CD4-positive, CD25-positive, alpha-beta regulatory T cell (primary cell): ENCODE data around the gene THEM5. TPM values are rescaled to one million over a fixed set of nuclear protein-coding genes. Genes with fewer than 3 reads are reported as not detected.
A peak's percentile ranks its signal among the peaks of the same experiment; 100 is the strongest.

ENCODE experiments used
- ATAC-seq, 2 donors: fragments of 150-1000 bp; cut with Tn5 transposase; one replicate each; pipeline ENCODE4 v1.10.0; 2021; ENCODE audit warnings: low read depth in 2 of 2, moderate number of reproducible peaks in 2 of 2, moderate library complexity in 1 of 2
- DNase-seq, 3 donors: peaks; one replicate each; pipeline versions ENCODE4 v3.0.0 to v3.0.0-alpha.2; 2012 to 2022; ENCODE audit warnings: mixed read lengths in 1 of 3
- H3K27ac ChIP-seq: one replicate; pipeline ENCODE4 v1.7.0; 2013; ENCODE audit warnings: mild to moderate bottlenecking, low read length; ENCODE audit not compliant: insufficient read depth, poor library complexity, severe bottlenecking
- H3K27me3 ChIP-seq: one replicate; pipeline ENCODE4 v1.7.0; 2013; ENCODE audit warnings: low read length; ENCODE audit not compliant: control insufficient read depth, insufficient read depth
- H3K36me3 ChIP-seq: one replicate; pipeline ENCODE4 v1.7.0; 2013; ENCODE audit warnings: mild to moderate bottlenecking, low read length, moderate library complexity; ENCODE audit not compliant: control insufficient read depth, insufficient read depth
- H3K4me1 ChIP-seq: 2 replicates; pipeline ENCODE4 v1.7.0; 2013; ENCODE audit warnings: mild to moderate bottlenecking, low read length; ENCODE audit not compliant: insufficient read depth, control insufficient read depth, poor library complexity, severe bottlenecking
- H3K4me3 ChIP-seq: one replicate; pipeline ENCODE4 v1.7.0; 2013; ENCODE audit warnings: low read depth, mild to moderate bottlenecking, low read length, moderate library complexity
- H3K9me3 ChIP-seq, 2 experiments: 1 replicate in 1 of 2; 2 replicates in 1 of 2; pipeline ENCODE4 v1.7.0; 2013; ENCODE audit warnings: low read length in 2 of 2, mild to moderate bottlenecking in 1 of 2, moderate library complexity in 1 of 2; ENCODE audit not compliant: control insufficient read depth in 2 of 2
- H3K27ac Mint-ChIP-seq, 3 donors: one replicate each; pipeline ENCODE4 v1.8.0; 2020 to 2022; ENCODE audit warnings: mild to moderate bottlenecking in 3 of 3, mixed read lengths in 3 of 3, moderate library complexity in 2 of 3
- H3K27me3 Mint-ChIP-seq: one replicate; pipeline ENCODE4 v1.8.0; 2022; ENCODE audit warnings: mild to moderate bottlenecking, mixed read lengths
- H3K36me3 Mint-ChIP-seq: one replicate; pipeline ENCODE4 v1.8.0; 2020; ENCODE audit warnings: mixed read lengths
- H3K4me1 Mint-ChIP-seq, 4 donors: one replicate each; pipeline ENCODE4 v1.8.0; 2020 to 2022; ENCODE audit warnings: mixed read lengths in 4 of 4, mild to moderate bottlenecking in 1 of 4
- H3K4me3 Mint-ChIP-seq, 4 donors: one replicate each; pipeline ENCODE4 v1.8.0; 2020 to 2022; ENCODE audit warnings: mild to moderate bottlenecking in 4 of 4, mixed read lengths in 4 of 4, moderate library complexity in 3 of 4
- H3K9me3 Mint-ChIP-seq, 7 donors: one replicate each; pipeline ENCODE4 v1.8.0; 2020 to 2022; ENCODE audit warnings: mixed read lengths in 7 of 7, mild to moderate bottlenecking in 3 of 7, moderate library complexity in 2 of 7
- polyA plus RNA-seq, 4 donors: library from polyadenylated mRNA; unstranded; fragments of 300-500 nt; fragmentation: Illumina TruSeq; gene quantifications; one replicate each; pipeline ENCODE4 v1.2.3, GENCODE V29; 2021
- total RNA-seq: library from RNA; stranded (reverse); gene quantifications from one replicate; pipeline ENCODE4 v1.2.3, GENCODE V29; 2022

THEM5 gene
- total and polyA plus RNA-seq, 5 donors from 2014 or later = 0.25 TPM; not detected in 4

DNA sequence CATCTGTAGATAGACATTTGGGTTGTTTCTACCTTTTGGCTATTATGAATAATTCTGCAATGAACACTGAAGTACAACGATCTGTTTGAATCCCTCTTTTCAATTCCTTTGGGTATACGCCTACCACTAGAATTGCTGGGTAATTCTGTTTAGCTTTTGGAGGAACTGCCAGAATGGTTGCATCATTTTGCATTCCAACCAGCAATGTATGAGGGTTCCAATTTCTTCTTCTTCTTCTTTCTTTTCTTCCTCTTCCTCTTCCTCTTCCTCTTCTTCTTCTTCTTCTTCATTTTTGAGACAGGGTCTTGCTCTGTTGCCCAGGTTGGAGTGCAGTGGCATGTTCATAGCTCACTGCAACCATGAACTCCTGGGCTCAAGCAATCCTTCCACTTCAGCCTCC, 13.8 kb upstream of the THEM5 start:
- ATAC-seq = no peak
- H3K9me3 ChIP-seq = no peaks in the 10 kb centered on the region
- no peaks in the 10 kb centered on the region for H3K27me3 ChIP-seq
- no peak overlapping the region for H3K27ac ChIP-seq
- Mint-ChIP-seq H3K27ac (peak overlapping the region in 1 of 3 donors; percentile 11), H3K27me3 (no peaks in the 10 kb centered on the region), H3K36me3 (peaks cover 3% of the 10 kb centered on the region), H3K4me1 (peaks cover 4 to 15% (median 8%) of the 10 kb centered on the region in 4 donors), H3K9me3 (no peaks in the 10 kb centered on the region), H3K4me3 (no peak overlapping the region)
- DNase-seq = no peak
- no peaks in the 10 kb centered on the region for H3K4me1 ChIP-seq
- no peaks in the 10 kb centered on the region for H3K36me3 ChIP-seq
- H3K4me3 ChIP-seq = no peak overlapping the region

DNA sequence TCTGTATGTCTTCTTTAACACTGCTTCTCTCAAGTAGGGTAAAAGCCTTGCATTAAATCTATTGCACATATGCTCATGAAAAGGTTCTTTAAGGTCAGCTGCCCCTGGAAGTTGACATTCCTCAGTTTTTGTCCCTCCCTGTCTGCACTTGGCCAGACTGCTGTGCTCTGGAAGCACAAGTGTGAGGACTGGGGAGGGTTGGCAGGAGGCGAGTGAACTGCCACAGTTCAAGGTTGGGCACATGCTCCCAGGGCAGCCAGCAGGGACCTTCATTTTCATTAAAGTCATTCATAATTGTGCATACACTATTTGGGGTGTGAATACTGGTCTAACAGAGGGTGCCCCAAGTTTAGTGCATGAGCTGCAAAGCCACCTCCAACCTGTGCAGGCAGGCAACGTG, 10.9 kb upstream of the THEM5 start:
- no peak for DNase-seq
- Histone ChIP-seq H3K9me3 (no peaks in the 10 kb centered on the region), H3K4me1 (no peaks in the 10 kb centered on the region), H3K36me3 (no peaks in the 10 kb centered on the region), H3K27ac (no peak overlapping the region), H3K4me3 (no peak overlapping the region), H3K27me3 (no peaks in the 10 kb centered on the region)
- Mint-ChIP-seq H3K27ac (no peak overlapping the region), H3K27me3 (no peaks in the 10 kb centered on the region), H3K36me3 (no peaks in the 10 kb centered on the region), H3K9me3 (no peaks in the 10 kb centered on the region), H3K4me1 (peaks cover 0 to 11% (median 4%) of the 10 kb centered on the region in 4 donors), H3K4me3 (no peak overlapping the region)
- ATAC-seq = no peak

DNA sequence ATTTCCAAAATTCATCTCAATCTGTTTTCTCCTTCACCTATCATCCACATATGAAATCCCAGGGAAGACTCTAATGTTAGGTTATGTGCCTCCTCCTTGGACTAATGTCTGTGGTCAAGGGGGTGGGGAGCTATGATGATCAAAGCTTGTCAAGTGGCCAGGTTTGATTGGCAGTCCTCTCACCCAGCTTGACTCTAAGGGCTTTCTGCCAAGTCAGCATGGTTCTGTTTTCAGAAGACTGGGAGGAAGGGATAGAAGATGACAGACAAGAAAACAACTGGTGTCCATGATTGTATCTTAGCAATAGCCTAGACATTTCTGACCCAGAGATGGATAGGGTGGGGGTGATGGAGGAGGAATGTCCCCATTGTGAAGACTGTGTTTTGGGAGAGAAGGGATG, 9.1 kb upstream of the THEM5 start:
- DNase-seq (no peak), ATAC-seq (no peak)
- Mint-ChIP-seq H3K4me1 (peaks cover 0 to 3% (median under 1%) of the 10 kb centered on the region in 4 donors), H3K27me3 (no peaks in the 10 kb centered on the region), H3K36me3 (no peaks in the 10 kb centered on the region), H3K4me3 (no peak overlapping the region), H3K9me3 (no peaks in the 10 kb centered on the region), H3K27ac (no peak overlapping the region)
- H3K27ac ChIP-seq = no peak overlapping the region
- no peaks in the 10 kb centered on the region for H3K9me3 ChIP-seq
- no peaks in the 10 kb centered on the region for H3K36me3 ChIP-seq
- H3K4me1 ChIP-seq = no peaks in the 10 kb centered on the region
- H3K27me3 ChIP-seq = no peaks in the 10 kb centered on the region
- H3K4me3 ChIP-seq = no peak overlapping the region

DNA sequence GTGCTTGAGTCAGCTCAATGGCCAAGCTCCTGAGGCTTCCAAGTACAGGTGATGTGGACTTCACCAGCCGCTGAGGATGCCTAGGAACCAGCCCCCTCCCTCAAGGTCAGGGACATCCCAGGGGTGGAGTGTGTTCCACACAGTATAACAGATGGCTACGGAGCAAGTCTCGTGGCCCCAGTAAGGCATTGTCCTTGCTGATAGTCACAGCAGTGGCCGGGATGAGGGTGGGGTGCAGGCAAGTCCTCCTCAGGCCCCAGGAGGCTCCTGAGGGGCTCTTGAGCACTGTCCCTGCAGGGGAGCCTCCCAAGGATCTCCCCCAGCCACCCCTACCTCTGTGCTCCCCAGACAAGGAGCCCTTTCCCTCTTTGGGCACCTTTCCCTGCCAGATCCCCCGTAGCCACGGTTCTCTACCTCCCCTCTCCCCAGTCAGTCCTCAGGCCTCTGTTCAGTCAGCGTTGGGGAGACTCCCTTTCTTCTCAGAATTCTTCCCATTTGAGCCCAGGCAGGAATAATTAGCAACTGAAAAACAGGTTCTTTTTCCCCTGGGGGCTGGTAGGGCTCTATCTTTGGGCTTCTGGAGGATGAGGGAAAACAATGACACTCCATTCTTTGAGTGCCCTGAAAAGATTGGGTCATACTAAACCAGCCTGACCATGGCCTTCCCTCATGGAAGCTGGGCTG, 7.1 kb upstream of the THEM5 start:
- H3K9me3 ChIP-seq = no peaks in the 10 kb centered on the region
- Mint-ChIP-seq H3K27me3 (no peaks in the 10 kb centered on the region), H3K27ac (no peak overlapping the region), H3K36me3 (no peaks in the 10 kb centered on the region), H3K9me3 (no peaks in the 10 kb centered on the region), H3K4me1 (peaks cover 0 to 3% (median 0%) of the 10 kb centered on the region in 4 donors), H3K4me3 (no peak overlapping the region)
- no peak overlapping the region for H3K4me3 ChIP-seq
- no peaks in the 10 kb centered on the region for H3K36me3 ChIP-seq
- H3K4me1 ChIP-seq = no peaks in the 10 kb centered on the region
- ATAC-seq = no peak
- H3K27ac ChIP-seq = no peak overlapping the region
- no peak for DNase-seq
- no peaks in the 10 kb centered on the region for H3K27me3 ChIP-seq

DNA sequence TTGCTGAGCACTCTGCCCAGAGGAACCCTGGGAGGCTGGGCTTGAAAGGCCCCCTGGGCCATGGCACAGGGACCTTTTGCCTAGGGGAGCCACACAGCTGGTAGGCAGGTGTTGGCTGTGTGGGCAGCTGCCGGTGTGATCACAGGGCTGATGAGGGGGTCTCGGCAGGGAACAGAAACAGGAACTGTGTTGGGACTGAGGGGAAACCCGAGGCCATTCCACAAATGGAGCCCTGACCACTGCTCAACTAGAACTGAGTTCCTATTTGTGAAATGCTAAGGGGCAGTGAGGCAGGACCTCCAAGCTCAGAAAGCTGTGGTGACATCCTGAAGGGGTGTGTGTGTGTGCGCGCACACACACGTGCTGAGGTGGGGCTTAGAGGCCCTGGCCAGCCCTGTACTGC, 6.4 kb upstream of the THEM5 start:
- Mint-ChIP-seq H3K36me3 (no peaks in the 10 kb centered on the region), H3K4me3 (no peak overlapping the region), H3K27ac (no peak overlapping the region), H3K27me3 (no peaks in the 10 kb centered on the region), H3K9me3 (no peaks in the 10 kb centered on the region), H3K4me1 (peaks cover 0 to 1% (median 0%) of the 10 kb centered on the region in 4 donors)
- no peaks in the 10 kb centered on the region for H3K36me3 ChIP-seq
- H3K27me3 ChIP-seq = no peaks in the 10 kb centered on the region
- DNase-seq (no peak), ATAC-seq (no peak)
- no peak overlapping the region for H3K4me3 ChIP-seq
- no peak overlapping the region for H3K27ac ChIP-seq
- H3K9me3 ChIP-seq = no peaks in the 10 kb centered on the region
- H3K4me1 ChIP-seq = no peaks in the 10 kb centered on the region

DNA sequence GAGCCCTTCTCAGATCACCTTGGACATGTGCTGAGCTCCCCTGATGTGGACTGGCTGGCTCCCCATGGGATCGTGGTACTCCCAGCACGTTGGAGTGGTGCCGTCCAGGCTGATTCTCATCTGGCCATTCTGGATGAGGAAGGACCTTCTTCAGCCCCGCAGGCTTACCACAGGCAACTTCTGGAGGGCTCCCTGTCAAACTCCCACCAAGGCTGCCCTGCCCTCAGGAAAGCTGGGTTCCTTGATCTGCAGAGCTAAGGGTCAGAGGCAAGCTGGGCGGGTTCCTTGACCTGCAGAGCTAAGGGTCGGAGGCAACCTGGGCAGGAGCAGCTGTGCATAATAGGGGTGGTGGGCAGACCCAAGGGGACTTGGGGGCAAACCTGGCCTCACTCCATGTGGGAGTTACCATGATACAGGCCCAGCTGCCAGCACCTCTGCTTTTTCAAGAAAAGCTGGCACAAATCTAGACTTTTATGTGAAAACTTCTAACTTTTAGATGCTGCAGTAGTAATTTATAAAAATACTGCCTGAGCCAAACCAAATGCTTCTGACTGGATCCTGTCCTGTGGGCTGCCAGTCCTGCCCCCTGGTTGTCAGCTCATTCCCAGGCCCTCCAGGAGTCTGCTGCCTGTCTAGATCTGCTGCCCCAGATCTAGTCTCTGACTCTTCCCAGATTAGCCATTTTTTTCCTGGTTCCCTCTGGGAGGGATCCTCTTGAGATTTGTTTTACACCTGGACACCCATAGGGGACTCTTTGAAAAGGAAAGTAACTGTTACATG, 5.6 kb upstream of the THEM5 start:
- no peaks in the 10 kb centered on the region for H3K36me3 Mint-ChIP-seq
- peaks cover 0 to 1% (median 0%) of the 10 kb centered on the region in 4 donors for H3K4me1 Mint-ChIP-seq
- ATAC-seq = no peak
- Histone ChIP-seq H3K9me3 (no peaks in the 10 kb centered on the region), H3K27me3 (no peaks in the 10 kb centered on the region), H3K4me1 (no peaks in the 10 kb centered on the region), H3K4me3 (no peak overlapping the region), H3K36me3 (no peaks in the 10 kb centered on the region), H3K27ac (no peak overlapping the region)
- H3K4me3 Mint-ChIP-seq = no peak overlapping the region
- no peak overlapping the region for H3K27ac Mint-ChIP-seq
- H3K27me3 Mint-ChIP-seq = no peaks in the 10 kb centered on the region
- H3K9me3 Mint-ChIP-seq = no peaks in the 10 kb centered on the region
- no peak for DNase-seq

DNA sequence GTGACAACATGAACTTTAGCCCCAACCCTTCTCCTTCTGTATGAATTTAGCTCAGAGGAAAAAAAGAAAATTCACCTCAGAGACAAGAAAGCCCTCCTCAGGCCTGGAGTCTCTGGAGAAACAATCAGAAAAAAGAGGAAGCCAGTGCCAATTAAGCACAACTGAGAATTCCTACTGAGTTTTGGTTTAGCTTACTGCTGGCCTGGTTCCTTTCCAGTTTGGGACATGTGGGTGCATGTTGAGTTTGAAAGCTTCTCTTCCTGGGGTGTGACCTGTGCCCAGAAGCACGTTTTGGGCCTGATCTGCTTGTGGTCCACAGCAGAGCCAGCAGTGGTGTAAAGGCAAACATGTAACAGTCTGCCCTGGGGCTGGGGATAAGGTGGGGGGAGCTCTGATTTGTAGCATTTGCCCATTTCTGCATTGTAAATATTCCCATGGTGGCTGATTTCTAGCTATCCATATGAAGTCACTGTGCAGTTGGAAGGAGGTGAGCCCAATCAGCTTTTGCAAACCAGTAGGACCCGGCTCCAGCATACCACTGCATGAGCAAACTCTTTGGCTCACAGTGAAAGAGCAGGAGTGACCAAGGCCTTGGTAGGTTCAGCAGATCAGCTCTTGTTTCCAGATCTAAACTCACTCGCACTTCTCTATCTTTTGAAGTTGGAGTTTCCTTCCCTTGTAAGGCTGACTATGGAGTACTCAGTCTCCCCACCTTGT, 4.7 kb upstream of the THEM5 start:
- Mint-ChIP-seq H3K36me3 (no peaks in the 10 kb centered on the region), H3K4me3 (no peak overlapping the region), H3K4me1 (peaks cover 0 to 4% (median 0%) of the 10 kb centered on the region in 4 donors), H3K27me3 (no peaks in the 10 kb centered on the region), H3K27ac (peak overlapping the region in 1 of 3 donors; percentile 48), H3K9me3 (no peaks in the 10 kb centered on the region)
- no peak for ATAC-seq
- Histone ChIP-seq H3K27ac (no peak overlapping the region), H3K36me3 (no peaks in the 10 kb centered on the region), H3K4me3 (no peak overlapping the region), H3K4me1 (no peaks in the 10 kb centered on the region), H3K27me3 (no peaks in the 10 kb centered on the region), H3K9me3 (no peaks in the 10 kb centered on the region)
- no peak for DNase-seq
